HL-60 (cell line): ENCODE results near the gene FSTL4.

Experiments used
- DNase-seq, 2 experiments: peaks; one replicate each; pipeline ENCODE4 v3.0.0-alpha.2; 2010 to 2020; ENCODE audit warnings: low read depth in 1 of 2, low spot score in 1 of 2
- H3K27ac ChIP-seq: fragments of 250-450 bp; sonication (Bioruptor Pico); replicated peaks from 2 replicates; pipeline ENCODE4 v1.5.1; 2020; ENCODE audit warnings: mild to moderate bottlenecking, moderate library complexity
- H3K27me3 ChIP-seq: fragments of 250-450 bp; sonication (Bioruptor Pico); 2 replicates; pipeline ENCODE4 v1.5.1; 2021; ENCODE audit warnings: mild to moderate bottlenecking, moderate library complexity; ENCODE audit not compliant: insufficient read depth, poor library complexity, severe bottlenecking
- H3K4me3 ChIP-seq: replicated peaks from 2 replicates; pipeline ENCODE4 v1.5.1; 2011; ENCODE audit warnings: mild to moderate bottlenecking, control low read depth, low read length; ENCODE audit not compliant: insufficient read depth
- GABPA ChIP-seq: IDR thresholded peaks from 2 replicates; pipeline ENCODE4 v1.6.1; 2012; ENCODE audit warnings: low read depth
- POLR2AphosphoS5 ChIP-seq: IDR thresholded peaks from 2 replicates; pipeline ENCODE4 v1.6.1; 2012; ENCODE audit warnings: low read depth
- SPI1 ChIP-seq: IDR thresholded peaks from 2 replicates; pipeline ENCODE4 v1.6.1; 2012; ENCODE audit warnings: low read depth, mild to moderate bottlenecking, borderline replicate concordance
- TF ChIP-seq, protein P1 (sequence below): IDR thresholded peaks from one replicate; pipeline ENCODE4 v1.5.1; 2011; ENCODE audit warnings: low read length, control low read depth, inconsistent platforms; ENCODE audit not compliant: insufficient read depth
- TF ChIP-seq, protein P2 (sequence below): IDR thresholded peaks from 2 replicates; pipeline ENCODE4 v1.6.1; 2012; ENCODE audit warnings: low read depth; ENCODE audit not compliant: insufficient replicate concordance

FSTL4 gene

DNA sequence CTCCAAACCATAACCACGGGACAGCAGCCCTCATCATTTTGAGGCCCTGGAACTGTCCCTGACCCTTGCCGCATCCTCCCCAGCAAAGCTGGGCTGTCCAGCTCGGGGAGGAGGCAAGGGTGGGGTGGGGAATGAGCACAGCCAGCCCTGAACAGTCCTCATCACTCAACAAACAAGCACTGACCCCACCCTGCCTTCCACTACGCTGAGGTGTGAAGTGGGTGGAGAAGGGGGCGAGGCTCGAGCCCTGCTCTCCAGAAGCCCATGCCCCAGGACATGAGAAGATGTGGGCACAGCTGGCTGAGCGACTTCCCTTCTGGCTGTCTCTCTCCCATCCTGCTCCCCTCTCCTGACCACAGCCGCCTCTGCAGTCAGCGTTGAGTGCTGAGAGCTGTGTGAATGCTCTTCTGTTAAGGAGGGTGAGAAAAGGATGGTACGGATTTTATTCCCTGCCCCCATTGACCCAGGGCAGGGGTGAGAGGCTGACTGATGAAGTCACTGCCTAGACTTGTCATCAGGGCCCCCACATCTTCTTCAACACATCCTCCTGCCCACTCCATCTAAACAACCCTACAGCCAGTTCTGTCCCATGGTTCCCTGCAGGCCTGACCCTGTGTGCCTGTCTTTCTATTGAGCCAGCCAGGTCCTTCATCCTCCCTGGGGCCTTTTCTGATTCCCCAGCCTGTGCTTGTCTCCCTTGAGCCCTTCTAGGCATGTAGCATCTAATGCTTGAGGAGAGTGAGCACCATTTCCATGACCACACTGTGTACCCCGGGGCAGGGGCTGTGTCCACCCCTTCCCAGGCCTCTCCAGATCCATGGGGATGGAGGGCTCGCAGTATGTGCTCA lies 276.0 kb downstream of the FSTL4 start:
- Histone ChIP-seq H3K27me3 (no peaks in the 10 kb centered on the region), H3K4me3 (no peak overlapping the region), H3K27ac (no peak overlapping the region)
- no peak for DNase-seq
- TF ChIP-seq, protein P1, sequence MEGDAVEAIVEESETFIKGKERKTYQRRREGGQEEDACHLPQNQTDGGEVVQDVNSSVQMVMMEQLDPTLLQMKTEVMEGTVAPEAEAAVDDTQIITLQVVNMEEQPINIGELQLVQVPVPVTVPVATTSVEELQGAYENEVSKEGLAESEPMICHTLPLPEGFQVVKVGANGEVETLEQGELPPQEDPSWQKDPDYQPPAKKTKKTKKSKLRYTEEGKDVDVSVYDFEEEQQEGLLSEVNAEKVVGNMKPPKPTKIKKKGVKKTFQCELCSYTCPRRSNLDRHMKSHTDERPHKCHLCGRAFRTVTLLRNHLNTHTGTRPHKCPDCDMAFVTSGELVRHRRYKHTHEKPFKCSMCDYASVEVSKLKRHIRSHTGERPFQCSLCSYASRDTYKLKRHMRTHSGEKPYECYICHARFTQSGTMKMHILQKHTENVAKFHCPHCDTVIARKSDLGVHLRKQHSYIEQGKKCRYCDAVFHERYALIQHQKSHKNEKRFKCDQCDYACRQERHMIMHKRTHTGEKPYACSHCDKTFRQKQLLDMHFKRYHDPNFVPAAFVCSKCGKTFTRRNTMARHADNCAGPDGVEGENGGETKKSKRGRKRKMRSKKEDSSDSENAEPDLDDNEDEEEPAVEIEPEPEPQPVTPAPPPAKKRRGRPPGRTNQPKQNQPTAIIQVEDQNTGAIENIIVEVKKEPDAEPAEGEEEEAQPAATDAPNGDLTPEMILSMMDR = no peak
- no peak for TF ChIP-seq GABPA
- TF ChIP-seq POLR2AphosphoS5 = no peak
- TF ChIP-seq, protein P2, sequence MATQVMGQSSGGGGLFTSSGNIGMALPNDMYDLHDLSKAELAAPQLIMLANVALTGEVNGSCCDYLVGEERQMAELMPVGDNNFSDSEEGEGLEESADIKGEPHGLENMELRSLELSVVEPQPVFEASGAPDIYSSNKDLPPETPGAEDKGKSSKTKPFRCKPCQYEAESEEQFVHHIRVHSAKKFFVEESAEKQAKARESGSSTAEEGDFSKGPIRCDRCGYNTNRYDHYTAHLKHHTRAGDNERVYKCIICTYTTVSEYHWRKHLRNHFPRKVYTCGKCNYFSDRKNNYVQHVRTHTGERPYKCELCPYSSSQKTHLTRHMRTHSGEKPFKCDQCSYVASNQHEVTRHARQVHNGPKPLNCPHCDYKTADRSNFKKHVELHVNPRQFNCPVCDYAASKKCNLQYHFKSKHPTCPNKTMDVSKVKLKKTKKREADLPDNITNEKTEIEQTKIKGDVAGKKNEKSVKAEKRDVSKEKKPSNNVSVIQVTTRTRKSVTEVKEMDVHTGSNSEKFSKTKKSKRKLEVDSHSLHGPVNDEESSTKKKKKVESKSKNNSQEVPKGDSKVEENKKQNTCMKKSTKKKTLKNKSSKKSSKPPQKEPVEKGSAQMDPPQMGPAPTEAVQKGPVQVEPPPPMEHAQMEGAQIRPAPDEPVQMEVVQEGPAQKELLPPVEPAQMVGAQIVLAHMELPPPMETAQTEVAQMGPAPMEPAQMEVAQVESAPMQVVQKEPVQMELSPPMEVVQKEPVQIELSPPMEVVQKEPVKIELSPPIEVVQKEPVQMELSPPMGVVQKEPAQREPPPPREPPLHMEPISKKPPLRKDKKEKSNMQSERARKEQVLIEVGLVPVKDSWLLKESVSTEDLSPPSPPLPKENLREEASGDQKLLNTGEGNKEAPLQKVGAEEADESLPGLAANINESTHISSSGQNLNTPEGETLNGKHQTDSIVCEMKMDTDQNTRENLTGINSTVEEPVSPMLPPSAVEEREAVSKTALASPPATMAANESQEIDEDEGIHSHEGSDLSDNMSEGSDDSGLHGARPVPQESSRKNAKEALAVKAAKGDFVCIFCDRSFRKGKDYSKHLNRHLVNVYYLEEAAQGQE = no peak

DNA sequence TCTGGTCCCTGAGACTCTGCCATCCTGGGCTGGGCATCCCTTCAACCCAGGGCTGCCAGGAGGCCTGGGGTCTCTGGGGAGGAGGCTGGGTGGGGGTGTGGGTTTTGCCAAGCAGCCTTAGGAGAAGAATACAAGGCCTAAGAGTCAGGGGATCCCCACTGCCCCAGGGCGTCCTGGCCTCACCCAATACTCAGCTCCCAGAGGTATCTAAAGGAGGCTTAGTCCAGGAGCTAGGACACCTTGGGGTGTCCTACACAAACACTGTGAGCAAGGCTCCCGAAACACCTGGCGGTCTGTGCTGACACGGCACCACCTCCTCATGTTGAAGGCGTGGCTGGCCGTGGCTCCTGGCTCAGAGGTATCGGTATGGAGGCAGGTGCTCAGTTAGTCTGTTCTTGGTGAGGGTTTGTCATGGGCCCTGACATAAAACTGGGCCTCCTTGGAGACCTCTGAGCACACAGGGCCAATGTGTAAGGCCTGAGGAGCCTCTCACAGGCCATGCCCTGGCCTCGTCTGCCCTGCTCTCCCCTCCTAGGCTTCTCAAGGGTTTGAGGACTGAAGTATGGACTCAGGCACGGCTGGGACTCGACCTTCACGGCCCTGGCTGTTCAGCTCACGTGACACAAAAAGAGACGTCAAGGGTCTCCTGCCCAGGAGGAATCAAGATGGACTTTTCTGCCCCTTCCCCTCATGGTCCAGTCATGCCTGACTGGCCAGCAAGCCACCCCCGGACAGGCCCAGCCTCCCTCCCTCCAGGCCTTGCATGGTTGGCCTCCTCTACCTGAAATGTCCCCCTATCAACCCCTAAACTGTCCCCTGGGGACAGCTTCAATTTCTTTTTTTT lies 277.3 kb downstream of the FSTL4 start:
- no peaks in the 10 kb centered on the region for H3K27me3 ChIP-seq

More for the DNA sequence above, 277.3 kb downstream of the FSTL4 start:
- H3K27ac ChIP-seq = no peak overlapping the region
- no peak for TF ChIP-seq POLR2AphosphoS5
- TF ChIP-seq SPI1 = no peak
- TF ChIP-seq, protein P2 = no peak
- TF ChIP-seq GABPA = no peak
- TF ChIP-seq, protein P1 = no peak
- H3K4me3 ChIP-seq = no peak overlapping the region
- DNase-seq = no peak
